Measurements from ENCODE around the gene RGL2. TPM values are rescaled to one million over a fixed set of nuclear protein-coding genes. Genes with fewer than 3 reads are reported as not detected.

Gene RGL2
- total and polyA plus RNA-seq, 2 of the 13 experiments (the other 11 are each of a cell fraction or from before 2014, with no cell fraction given): 22.9 to 47.4 TPM

DNA sequence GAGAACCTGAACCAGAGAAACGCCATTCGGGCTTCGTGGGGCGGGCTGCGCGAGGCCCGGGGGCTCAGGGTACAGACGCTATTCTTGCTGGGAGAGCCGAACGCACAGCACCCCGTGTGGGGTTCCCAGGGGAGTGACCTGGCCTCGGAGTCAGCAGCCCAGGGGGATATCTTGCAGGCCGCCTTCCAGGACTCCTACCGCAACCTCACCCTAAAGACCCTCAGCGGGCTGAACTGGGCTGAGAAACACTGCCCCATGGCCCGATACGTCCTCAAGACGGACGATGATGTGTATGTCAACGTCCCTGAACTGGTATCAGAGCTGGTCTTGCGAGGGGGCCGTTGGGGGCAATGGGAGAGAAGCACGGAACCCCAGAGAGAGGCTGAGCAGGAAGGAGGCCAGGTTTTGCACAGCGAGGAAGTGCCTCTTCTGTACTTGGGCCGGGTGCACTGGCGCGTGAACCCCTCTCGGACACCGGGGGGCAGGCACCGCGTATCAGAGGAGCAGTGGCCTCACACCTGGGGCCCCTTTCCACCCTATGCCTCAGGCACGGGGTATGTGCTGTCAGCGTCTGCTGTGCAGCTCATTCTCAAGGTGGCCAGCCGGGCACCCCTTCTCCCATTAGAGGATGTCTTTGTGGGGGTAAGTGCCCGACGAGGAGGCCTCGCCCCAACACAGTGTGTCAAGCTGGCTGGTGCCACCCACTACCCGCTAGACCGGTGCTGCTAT, 20.9 kb downstream of the RGL2 start (continued):
- TF ChIP-seq, protein P1, sequence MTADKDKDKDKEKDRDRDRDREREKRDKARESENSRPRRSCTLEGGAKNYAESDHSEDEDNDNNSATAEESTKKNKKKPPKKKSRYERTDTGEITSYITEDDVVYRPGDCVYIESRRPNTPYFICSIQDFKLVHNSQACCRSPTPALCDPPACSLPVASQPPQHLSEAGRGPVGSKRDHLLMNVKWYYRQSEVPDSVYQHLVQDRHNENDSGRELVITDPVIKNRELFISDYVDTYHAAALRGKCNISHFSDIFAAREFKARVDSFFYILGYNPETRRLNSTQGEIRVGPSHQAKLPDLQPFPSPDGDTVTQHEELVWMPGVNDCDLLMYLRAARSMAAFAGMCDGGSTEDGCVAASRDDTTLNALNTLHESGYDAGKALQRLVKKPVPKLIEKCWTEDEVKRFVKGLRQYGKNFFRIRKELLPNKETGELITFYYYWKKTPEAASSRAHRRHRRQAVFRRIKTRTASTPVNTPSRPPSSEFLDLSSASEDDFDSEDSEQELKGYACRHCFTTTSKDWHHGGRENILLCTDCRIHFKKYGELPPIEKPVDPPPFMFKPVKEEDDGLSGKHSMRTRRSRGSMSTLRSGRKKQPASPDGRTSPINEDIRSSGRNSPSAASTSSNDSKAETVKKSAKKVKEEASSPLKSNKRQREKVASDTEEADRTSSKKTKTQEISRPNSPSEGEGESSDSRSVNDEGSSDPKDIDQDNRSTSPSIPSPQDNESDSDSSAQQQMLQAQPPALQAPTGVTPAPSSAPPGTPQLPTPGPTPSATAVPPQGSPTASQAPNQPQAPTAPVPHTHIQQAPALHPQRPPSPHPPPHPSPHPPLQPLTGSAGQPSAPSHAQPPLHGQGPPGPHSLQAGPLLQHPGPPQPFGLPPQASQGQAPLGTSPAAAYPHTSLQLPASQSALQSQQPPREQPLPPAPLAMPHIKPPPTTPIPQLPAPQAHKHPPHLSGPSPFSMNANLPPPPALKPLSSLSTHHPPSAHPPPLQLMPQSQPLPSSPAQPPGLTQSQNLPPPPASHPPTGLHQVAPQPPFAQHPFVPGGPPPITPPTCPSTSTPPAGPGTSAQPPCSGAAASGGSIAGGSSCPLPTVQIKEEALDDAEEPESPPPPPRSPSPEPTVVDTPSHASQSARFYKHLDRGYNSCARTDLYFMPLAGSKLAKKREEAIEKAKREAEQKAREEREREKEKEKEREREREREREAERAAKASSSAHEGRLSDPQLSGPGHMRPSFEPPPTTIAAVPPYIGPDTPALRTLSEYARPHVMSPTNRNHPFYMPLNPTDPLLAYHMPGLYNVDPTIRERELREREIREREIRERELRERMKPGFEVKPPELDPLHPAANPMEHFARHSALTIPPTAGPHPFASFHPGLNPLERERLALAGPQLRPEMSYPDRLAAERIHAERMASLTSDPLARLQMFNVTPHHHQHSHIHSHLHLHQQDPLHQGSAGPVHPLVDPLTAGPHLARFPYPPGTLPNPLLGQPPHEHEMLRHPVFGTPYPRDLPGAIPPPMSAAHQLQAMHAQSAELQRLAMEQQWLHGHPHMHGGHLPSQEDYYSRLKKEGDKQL (CRISPR knock-in tag; IDR thresholded peaks at IDR 0.05; ENCODE audit: low read depth): no peak
- TF ChIP-seq ZC3H13 (CRISPR knock-in tag; IDR thresholded peaks at IDR 0.05) (0 out of 2 replicates have a peak, but pooled peaks have one; percentile 4), E2F1 (CRISPR knock-in tag; IDR thresholded peaks at IDR 0.05) (no peak), ARHGAP35 (CRISPR knock-in tag; IDR thresholded peaks at IDR 0.05; ENCODE audit: borderline replicate concordance) (no peak), ZNF224 (CRISPR knock-in tag; IDR thresholded peaks at IDR 0.05) (no peak), GABPA (IDR thresholded peaks at IDR 0.05; ENCODE audit: low read depth, low read length) (no peak), GABPA (CRISPR knock-in tag; IDR thresholded peaks at IDR 0.05; ENCODE audit: low read depth) (no peak), ZFAT (CRISPR knock-in tag; conservative IDR thresholded peaks at IDR 0.05) (no peak), PATZ1 (CRISPR knock-in tag; IDR thresholded peaks at IDR 0.05) (peak; percentile 11; the same call in 1 of the 2 replicates), ZNF256 (CRISPR knock-in tag; conservative IDR thresholded peaks at IDR 0.05) (no peak), SMAD3 (CRISPR knock-in tag; IDR thresholded peaks at IDR 0.05) (no peak), HCFC1 (IDR thresholded peaks at IDR 0.05; ENCODE audit: low read depth, low read length) (no peak), MIER3 (CRISPR knock-in tag; IDR thresholded peaks at IDR 0.05; ENCODE audit: borderline replicate concordance) (no peak), ZNF577 (CRISPR knock-in tag; IDR thresholded peaks at IDR 0.05; ENCODE audit: borderline replicate concordance, low read depth) (no peak), ZSCAN22 (CRISPR knock-in tag; IDR thresholded peaks at IDR 0.05) (no peak)
- TF ChIP-seq, protein P2, sequence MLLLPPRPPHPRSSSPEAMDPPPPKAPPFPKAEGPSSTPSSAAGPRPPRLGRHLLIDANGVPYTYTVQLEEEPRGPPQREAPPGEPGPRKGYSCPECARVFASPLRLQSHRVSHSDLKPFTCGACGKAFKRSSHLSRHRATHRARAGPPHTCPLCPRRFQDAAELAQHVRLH (CRISPR knock-in tag; IDR thresholded peaks at IDR 0.05; ENCODE audit: borderline replicate concordance, low read depth): no peak
- TF ChIP-seq, protein P3, sequence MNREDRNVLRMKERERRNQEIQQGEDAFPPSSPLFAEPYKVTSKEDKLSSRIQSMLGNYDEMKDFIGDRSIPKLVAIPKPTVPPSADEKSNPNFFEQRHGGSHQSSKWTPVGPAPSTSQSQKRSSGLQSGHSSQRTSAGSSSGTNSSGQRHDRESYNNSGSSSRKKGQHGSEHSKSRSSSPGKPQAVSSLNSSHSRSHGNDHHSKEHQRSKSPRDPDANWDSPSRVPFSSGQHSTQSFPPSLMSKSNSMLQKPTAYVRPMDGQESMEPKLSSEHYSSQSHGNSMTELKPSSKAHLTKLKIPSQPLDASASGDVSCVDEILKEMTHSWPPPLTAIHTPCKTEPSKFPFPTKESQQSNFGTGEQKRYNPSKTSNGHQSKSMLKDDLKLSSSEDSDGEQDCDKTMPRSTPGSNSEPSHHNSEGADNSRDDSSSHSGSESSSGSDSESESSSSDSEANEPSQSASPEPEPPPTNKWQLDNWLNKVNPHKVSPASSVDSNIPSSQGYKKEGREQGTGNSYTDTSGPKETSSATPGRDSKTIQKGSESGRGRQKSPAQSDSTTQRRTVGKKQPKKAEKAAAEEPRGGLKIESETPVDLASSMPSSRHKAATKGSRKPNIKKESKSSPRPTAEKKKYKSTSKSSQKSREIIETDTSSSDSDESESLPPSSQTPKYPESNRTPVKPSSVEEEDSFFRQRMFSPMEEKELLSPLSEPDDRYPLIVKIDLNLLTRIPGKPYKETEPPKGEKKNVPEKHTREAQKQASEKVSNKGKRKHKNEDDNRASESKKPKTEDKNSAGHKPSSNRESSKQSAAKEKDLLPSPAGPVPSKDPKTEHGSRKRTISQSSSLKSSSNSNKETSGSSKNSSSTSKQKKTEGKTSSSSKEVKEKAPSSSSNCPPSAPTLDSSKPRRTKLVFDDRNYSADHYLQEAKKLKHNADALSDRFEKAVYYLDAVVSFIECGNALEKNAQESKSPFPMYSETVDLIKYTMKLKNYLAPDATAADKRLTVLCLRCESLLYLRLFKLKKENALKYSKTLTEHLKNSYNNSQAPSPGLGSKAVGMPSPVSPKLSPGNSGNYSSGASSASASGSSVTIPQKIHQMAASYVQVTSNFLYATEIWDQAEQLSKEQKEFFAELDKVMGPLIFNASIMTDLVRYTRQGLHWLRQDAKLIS (CRISPR knock-in tag; IDR thresholded peaks at IDR 0.05): no peak

Measured in HepG2 (cell line).